Thoracic aorta (tissue), 2 donors: ENCODE results near the gene MAPK10. TPM values are rescaled to one million over a fixed set of nuclear protein-coding genes. Genes with fewer than 3 reads are reported as not detected.
A peak's percentile ranks its signal among the peaks of the same experiment; 100 is the strongest.

ENCODE experiments used
- ATAC-seq: fragments of 150-250 bp; one replicate; pipeline ENCODE4 v1.8.0; 2017; ENCODE audit warnings: low read depth; ENCODE audit not compliant: insufficient number of reproducible peaks, low FRiP score
- DNase-seq: peaks from one replicate; pipeline ENCODE4 v3.0.0-alpha.2; 2020; ENCODE audit warnings: low spot score
- H3K27ac ChIP-seq, 2 donors: fragments of 200-600 bp; sonication (generic); 1 replicate in 1 of 2; 2 replicates in 1 of 2; pipeline ENCODE4 v1.5.1; 2016; ENCODE audit warnings: mild to moderate bottlenecking in 2 of 2, moderate library complexity in 2 of 2
- H3K27me3 ChIP-seq: fragments of 200-600 bp; sonication (generic); replicated peaks from 2 replicates; pipeline ENCODE4 v1.6.0; 2016; ENCODE audit warnings: mild to moderate bottlenecking; ENCODE audit not compliant: insufficient read depth
- H3K36me3 ChIP-seq: fragments of 200-600 bp; sonication (generic); one replicate; pipeline ENCODE4 v1.5.1; 2016
- H3K4me1 ChIP-seq, 2 donors: fragments of 200-600 bp; sonication (generic); 1 replicate in 1 of 2; 2 replicates in 1 of 2; pipeline versions ENCODE4 v1.5.1 to v1.6.0; 2016; ENCODE audit warnings: low read depth in 2 of 2, mild to moderate bottlenecking in 1 of 2; ENCODE audit not compliant: control insufficient read depth in 1 of 2
- H3K4me3 ChIP-seq: fragments of 200-600 bp; sonication (generic); 2 replicates; pipeline ENCODE4 v1.5.1; 2016; ENCODE audit warnings: mild to moderate bottlenecking
- H3K9me3 ChIP-seq: fragments of 200-600 bp; sonication (generic); 2 replicates; pipeline ENCODE4 v1.5.1; 2016
- CTCF ChIP-seq: fragments of 200-600 bp; sonication (generic); IDR thresholded peaks from one replicate; pipeline ENCODE4 v1.5.1; 2019; ENCODE audit warnings: antibody characterized with exemption
- total RNA-seq, 2 donors: library from RNA; depleted of rRNA; stranded (reverse); fragments of >200 nt; gene quantifications; one replicate each; pipeline versions ENCODE4 v1.1.0 to v1.2.3, GENCODE V29; 2016

MAPK10 gene
- total RNA-seq, result 10 to 100 TPM; 28.8 to 44.7 TPM

DNA sequence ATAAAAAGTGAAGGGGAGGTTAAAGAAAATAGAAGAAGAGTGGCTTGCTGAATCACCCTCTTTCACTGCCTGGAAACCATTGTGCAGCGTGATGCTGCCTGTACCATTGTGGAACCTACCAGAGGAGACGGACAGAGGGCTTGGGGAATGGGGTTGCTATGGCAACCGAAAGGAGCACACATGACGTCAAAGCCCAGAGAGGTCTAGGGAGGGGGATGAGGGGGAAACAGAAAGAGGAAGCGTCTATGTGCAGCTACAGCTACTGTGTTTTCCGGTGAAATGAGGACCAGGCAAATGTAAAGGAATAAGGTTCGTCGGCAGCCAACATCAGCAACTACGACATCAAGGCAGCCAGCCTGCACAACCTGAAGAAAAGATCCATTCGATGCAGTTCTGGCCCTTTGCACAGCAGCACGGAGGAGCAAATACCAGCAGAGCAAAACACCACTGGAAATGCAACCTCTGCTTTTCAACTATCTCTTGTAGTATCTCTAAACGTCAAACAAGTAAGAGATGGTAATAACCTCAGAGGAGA, at the start of gene MAPK10:
Gene MAPK10 (minus strand): TSS at position 110 of the 535 bp plus-strand sequence.
- H3K27me3 ChIP-seq, result no peaks in the 10 kb centered on the region
- no peaks in the 10 kb centered on the region for H3K36me3 ChIP-seq
- H3K27ac ChIP-seq, result no peak within 1 kb of the TSS
- H3K4me1 ChIP-seq, result peaks cover 3 to 5% of the 10 kb centered on the region in 2 donors
- DNase-seq, result peak; percentile 6
- no peak for ATAC-seq
- no peak for TF ChIP-seq CTCF
- H3K4me3 ChIP-seq, result peak within 1 kb of the TSS; percentile 33
- no peaks in the 10 kb centered on the region for H3K9me3 ChIP-seq

- DNase-seq, result no peak
- Histone ChIP-seq H3K36me3 (no peaks in the 10 kb centered on the region), H3K4me1 (no peaks in the 10 kb centered on the region), H3K27me3 (no peaks in the 10 kb centered on the region), H3K9me3 (no peaks in the 10 kb centered on the region), H3K4me3 (no peak overlapping the region), H3K27ac (no peak overlapping the region)
- ATAC-seq, result no peak
- TF ChIP-seq CTCF, result no peak
Observed at GRCh38 chr4:86403575-86403974, 43.7 kb upstream of the MAPK10 start.

GRCh38 chr4:86401826-86402225, 42.0 kb upstream of the MAPK10 start:
- no peaks in the 10 kb centered on the region for H3K27me3 ChIP-seq
- H3K36me3 ChIP-seq, result no peaks in the 10 kb centered on the region
- H3K4me3 ChIP-seq, result no peak overlapping the region
- TF ChIP-seq CTCF, result no peak
- no peak for ATAC-seq
- DNase-seq, result no peak
- no peaks in the 10 kb centered on the region for H3K9me3 ChIP-seq
- H3K27ac ChIP-seq, result no peak overlapping the region
- H3K4me1 ChIP-seq, result no peaks in the 10 kb centered on the region

DNA sequence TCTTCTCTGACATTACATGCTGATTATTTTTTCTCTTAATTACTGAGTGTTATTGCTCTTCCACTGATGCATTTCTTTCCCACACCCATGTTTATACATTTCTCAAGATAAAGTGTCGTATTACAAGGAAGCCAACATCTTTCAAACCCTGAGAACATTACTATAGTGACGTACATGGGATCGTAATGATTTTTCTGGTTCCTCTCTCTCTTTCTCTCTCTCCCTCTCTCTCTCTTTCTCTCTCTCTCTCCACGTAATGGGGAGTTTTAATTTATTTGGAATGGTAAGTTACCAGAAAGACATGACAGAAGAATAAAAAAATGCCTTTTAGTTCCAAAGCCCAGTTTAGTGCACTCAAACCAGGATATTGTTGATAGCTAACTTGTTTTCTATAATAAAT, 40.4 kb upstream of the MAPK10 start:
- Histone ChIP-seq H3K4me3 (no peak overlapping the region), H3K36me3 (no peaks in the 10 kb centered on the region), H3K27ac (no peak overlapping the region), H3K27me3 (no peaks in the 10 kb centered on the region), H3K9me3 (no peaks in the 10 kb centered on the region), H3K4me1 (no peaks in the 10 kb centered on the region)
- DNase-seq (no peak), ATAC-seq (no peak)
- TF ChIP-seq CTCF, result no peak

DNA sequence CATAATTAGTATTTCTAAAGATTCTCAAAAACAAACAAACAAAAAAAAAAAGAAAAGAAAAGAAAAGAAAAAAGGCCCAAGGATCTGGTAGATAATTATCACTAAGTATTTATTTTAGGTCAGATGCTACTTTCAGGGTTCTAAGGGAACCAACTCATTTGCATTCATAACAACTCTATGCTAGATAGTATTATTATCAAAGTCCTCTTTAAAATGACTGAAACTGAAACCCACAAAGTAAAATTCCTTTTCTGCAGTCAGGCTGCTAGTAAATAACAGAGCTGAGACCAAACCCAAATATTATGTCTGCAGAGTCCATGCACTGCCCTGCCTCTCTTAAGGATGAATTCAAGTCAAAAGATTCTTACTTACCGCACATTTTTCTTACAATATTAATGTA, 38.3 kb upstream of the MAPK10 start:
- H3K4me3 ChIP-seq, result no peak overlapping the region
- no peak for TF ChIP-seq CTCF

More for the DNA sequence above, 38.3 kb upstream of the MAPK10 start:
- H3K4me1 ChIP-seq, result no peaks in the 10 kb centered on the region
- no peak overlapping the region for H3K27ac ChIP-seq
- DNase-seq (no peak), ATAC-seq (no peak)
- H3K9me3 ChIP-seq, result no peaks in the 10 kb centered on the region
- no peaks in the 10 kb centered on the region for H3K36me3 ChIP-seq
- H3K27me3 ChIP-seq, result no peaks in the 10 kb centered on the region
